HepG2 (cell line): ENCODE results near the gene OR8B4. TPM values are rescaled to one million over a fixed set of nuclear protein-coding genes. Genes with fewer than 3 reads are reported as not detected.

Source experiments
- ATAC-seq: fragments of 200-7000 bp; cut with Tn5 transposase; 3 replicates; pipeline ENCODE4 v1.9.1; 2020; ENCODE audit warnings: mild to moderate bottlenecking, moderate library complexity
- BruUV-seq: library from RNA; stranded (reverse); fragments of 400-500 nt; replicated peaks from 2 replicates; lab custom pipeline; 2021; lab: Mats Ljungman, UMichigan
- CTCF ChIA-PET: fragments of 300-600 bp; formaldehyde crosslinking; extraction: SDS; loops from one replicate; lab custom pipeline; 2021; ENCODE audit warnings: low total read pairs, inconsistent platforms, low intra/inter-chr PET ratio; lab: Yijun Ruan, JAX
- POLR2A ChIA-PET: fragments of 350-600 bp; sonication (Branson Sonifier 250); formaldehyde crosslinking; loops from one replicate; lab custom pipeline; 2020; ENCODE audit warnings: antibody characterized with exemption, inconsistent platforms; lab: Yijun Ruan, JAX
- DNase-seq: peaks from one replicate; pipeline ENCODE4 v3.0.0-alpha.2; 2015; ENCODE audit warnings: low spot score
- FAIRE-seq: peaks from 3 replicates; lab custom pipeline; 2011; peaks lifted over from hg19 to GRCh38; lab: Jason Lieb, UNC
- H2AFZ ChIP-seq: one replicate; pipeline ENCODE4 v1.6.1; 2011; ENCODE audit warnings: low read length, inconsistent platforms
- H3K27ac ChIP-seq: fragments of 300-600 bp; 3 replicates; pipeline ENCODE4 v1.8.0; 2011; ENCODE audit warnings: mixed run types, mild to moderate bottlenecking, mixed read lengths, low read length, inconsistent platforms; ENCODE audit not compliant: insufficient read depth; ENCODE audit errors: extremely low read length
- H3K27me3 ChIP-seq, 2 experiments: fragments of 200-600 bp in 1 of 2; 2 replicates in 1 of 2; 3 replicates in 1 of 2; pipeline versions ENCODE4 v1.6.0 to v1.8.0; 2011; ENCODE audit warnings: low read length in 2 of 2, mild to moderate bottlenecking in 2 of 2, moderate library complexity in 2 of 2, inconsistent platforms in 1 of 2; ENCODE audit not compliant: insufficient read depth in 2 of 2, control insufficient read depth in 1 of 2
- H3K36me3 ChIP-seq, 2 experiments: fragments of 200-600 bp in 1 of 2; replicated peaks in 1 of 2; 2 replicates in 1 of 2; 3 replicates in 1 of 2; pipeline versions ENCODE4 v1.5.1 to v1.8.0; 2011; ENCODE audit warnings: low read length in 2 of 2, inconsistent platforms in 1 of 2; ENCODE audit not compliant: insufficient read depth in 2 of 2, control insufficient read depth in 1 of 2
- H3K4me1 ChIP-seq: 2 replicates; pipeline ENCODE4 v1.5.1; 2012; ENCODE audit warnings: low read length, inconsistent platforms; ENCODE audit not compliant: insufficient read depth
- H3K4me2 ChIP-seq: 2 replicates; pipeline ENCODE4 v1.6.0; 2011; ENCODE audit warnings: low read depth, low read length, inconsistent platforms
- H3K4me3 ChIP-seq, 3 experiments: fragments of 200-600 bp in 1 of 3; sonication (generic), shearing (Covaris generic) in 1 of 3; replicated peaks in 1 of 3; 2 replicates each; pipeline ENCODE4 v1.5.1; 2011 to 2016; ENCODE audit warnings: low read length in 3 of 3, inconsistent platforms in 2 of 3, low read depth in 2 of 3, mild to moderate bottlenecking in 2 of 3, control low read depth in 1 of 3, mixed read lengths in 1 of 3; ENCODE audit not compliant: insufficient read depth in 1 of 3
- H3K79me2 ChIP-seq: one replicate; pipeline ENCODE4 v1.6.1; 2011; ENCODE audit warnings: low read length, inconsistent platforms; ENCODE audit not compliant: insufficient read depth
- H3K9ac ChIP-seq: 2 replicates; pipeline ENCODE4 v1.6.0; 2011; ENCODE audit warnings: mild to moderate bottlenecking, low read depth, low read length, inconsistent platforms; ENCODE audit not compliant: insufficient read depth
- H3K9me3 ChIP-seq: 2 replicates; pipeline ENCODE4 v1.5.1; 2012; ENCODE audit warnings: mild to moderate bottlenecking, low read length
- H4K20me1 ChIP-seq: 2 replicates; pipeline ENCODE4 v1.6.0; 2011; ENCODE audit warnings: inconsistent platforms, mild to moderate bottlenecking, low read length, moderate library complexity; ENCODE audit not compliant: insufficient read depth
- CAMTA2 ChIP-seq: sonication (generic); formaldehyde crosslinking; IDR thresholded peaks from 2 replicates; pipeline ENCODE4 v1.4.0; 2020; ENCODE audit warnings: mild to moderate bottlenecking, missing genetic modification reagents, borderline replicate concordance
- CHD2 ChIP-seq: IDR thresholded peaks from 2 replicates; pipeline ENCODE4 v1.6.1; 2011; ENCODE audit warnings: low read depth, low read length, improper control_type of control experiment
- CREM ChIP-seq, 2 experiments: sonication (generic) in 1 of 2; formaldehyde crosslinking in 1 of 2; IDR thresholded peaks; 2 replicates each; pipeline versions ENCODE4 v1.4.0 to v1.6.1; 2016 to 2020; ENCODE audit warnings: antibody characterized with exemption in 1 of 2, mild to moderate bottlenecking in 1 of 2, missing genetic modification reagents in 1 of 2
- GFI1 ChIP-seq: sonication (generic); formaldehyde crosslinking; IDR thresholded peaks from 2 replicates; pipeline ENCODE4 v1.5.0; 2020; ENCODE audit warnings: missing genetic modification reagents, mild to moderate bottlenecking, borderline replicate concordance
- HOXA3 ChIP-seq: sonication (generic); formaldehyde crosslinking; IDR thresholded peaks from 2 replicates; pipeline ENCODE4 v1.5.0; 2020; ENCODE audit warnings: missing genetic modification reagents
- KLF9 ChIP-seq: IDR thresholded peaks from 2 replicates; pipeline ENCODE4 v1.6.1; 2016; ENCODE audit warnings: low read depth
- MED1 ChIP-seq: sonication (generic); formaldehyde crosslinking; IDR thresholded peaks from 2 replicates; pipeline ENCODE4 v1.4.0; 2020; ENCODE audit warnings: missing genetic modification reagents
- MYNN ChIP-seq: sonication (generic); formaldehyde crosslinking; IDR thresholded peaks from 2 replicates; pipeline ENCODE4 v1.4.0; 2020; ENCODE audit warnings: mild to moderate bottlenecking, low read depth, missing genetic modification reagents
- RFXANK ChIP-seq: IDR thresholded peaks from 2 replicates; pipeline ENCODE4 v1.6.1; 2016
- TBX2 ChIP-seq: sonication (generic); formaldehyde crosslinking; IDR thresholded peaks from 2 replicates; pipeline ENCODE4 v1.5.0; 2020; ENCODE audit warnings: missing genetic modification reagents, mild to moderate bottlenecking, borderline replicate concordance
- TEAD3 ChIP-seq: optimal IDR thresholded peaks from 2 replicates; pipeline ENCODE3; 2016; ENCODE audit warnings: borderline replicate concordance
- ZBTB7A ChIP-seq: sonication (generic); formaldehyde crosslinking; IDR thresholded peaks from 2 replicates; pipeline ENCODE4 v1.8.0; 2022; ENCODE audit warnings: mild to moderate bottlenecking, missing genetic modification reagents
- ZC3H13 ChIP-seq: sonication (generic); formaldehyde crosslinking; IDR thresholded peaks from 2 replicates; pipeline ENCODE4 v1.8.1; 2023; ENCODE audit warnings: mild to moderate bottlenecking, missing genetic modification reagents, moderate library complexity
- ZNF17 ChIP-seq: sonication (generic); formaldehyde crosslinking; IDR thresholded peaks from 2 replicates; pipeline ENCODE4 v1.5.0; 2020; ENCODE audit warnings: mild to moderate bottlenecking, missing genetic modification reagents
- ZNF468 ChIP-seq: sonication (generic); formaldehyde crosslinking; IDR thresholded peaks from 2 replicates; pipeline ENCODE4 v1.8.0; 2022; ENCODE audit warnings: mild to moderate bottlenecking, moderate library complexity, missing genetic modification reagents
- ZNF546 ChIP-seq: sonication (generic); formaldehyde crosslinking; conservative IDR thresholded peaks from 2 replicates; pipeline ENCODE4 v1.8.1; 2023; ENCODE audit warnings: mild to moderate bottlenecking, missing genetic modification reagents
- ZNF740 ChIP-seq: sonication (generic); formaldehyde crosslinking; IDR thresholded peaks from 2 replicates; pipeline ENCODE4 v1.4.0; 2020; ENCODE audit warnings: missing genetic modification reagents
- ZNF792 ChIP-seq: IDR thresholded peaks from 2 replicates; pipeline ENCODE4 v1.6.1; 2016
- WGBS: methylation state at CpG from one replicate; pipeline ENCODE4 v1.1.6; 2017; ENCODE audit warnings: low lambda C conversion rate; 5-methylcytosine and 5-hydroxymethylcytosine counted together
- in situ Hi-C: cut with HindIII; loops from 2 replicates; pipeline ENCODE4 v1.10.0; 2017; ENCODE audit warnings: low pct_unique_long_range_greater_than_20kb; ENCODE audit not compliant: extremely low pct_ligation_motif_present
- intact Hi-C: fragments of 100-400 bp; cut with micrococcal nuclease; formaldehyde crosslinking; loops from one replicate; pipeline ENCODE4 v1.10.0; 2022; ENCODE audit not compliant: unreplicated experiment
- polyA plus RNA-seq, 8 experiments: library from polyadenylated mRNA; depleted of rRNA in 3 of 8; stranded (reverse) in 7 of 8; unstranded in 1 of 8; fragments of >200 nt; fragmentation: Illumina TruSeq in 4 of 8; extraction: Trizol in 4 of 8; gene quantifications; 2 replicates each; pipeline versions ENCODE4 v1.2.1 to v1.2.3, GENCODE V29; 2011 to 2016; ENCODE audit warnings: low read depth in 4 of 8, missing spikeins in 1 of 8, mixed read lengths in 1 of 8; ENCODE audit not compliant: insufficient read depth in 1 of 8
- total RNA-seq, 5 experiments: library from RNA; depleted of rRNA; stranded (reverse); fragments of >200 nt; fragmentation: Illumina TruSeq; extraction: Trizol; gene quantifications; 2 replicates each; pipeline ENCODE4 v1.2.3, GENCODE V29; 2016; ENCODE audit warnings: low read depth in 1 of 5
- TF ChIP-seq, protein P1 (sequence below): sonication (generic); formaldehyde crosslinking; IDR thresholded peaks from one replicate; pipeline ENCODE4 v1.5.1; 2020; ENCODE audit warnings: mild to moderate bottlenecking, missing genetic modification reagents; ENCODE audit errors: not compliant biosample characterization

OR8B4 gene
- total and polyA plus RNA-seq, 2 of the 13 experiments (the other 11 are each of a cell fraction or from before 2014, with no cell fraction given), result not detected

DNA sequence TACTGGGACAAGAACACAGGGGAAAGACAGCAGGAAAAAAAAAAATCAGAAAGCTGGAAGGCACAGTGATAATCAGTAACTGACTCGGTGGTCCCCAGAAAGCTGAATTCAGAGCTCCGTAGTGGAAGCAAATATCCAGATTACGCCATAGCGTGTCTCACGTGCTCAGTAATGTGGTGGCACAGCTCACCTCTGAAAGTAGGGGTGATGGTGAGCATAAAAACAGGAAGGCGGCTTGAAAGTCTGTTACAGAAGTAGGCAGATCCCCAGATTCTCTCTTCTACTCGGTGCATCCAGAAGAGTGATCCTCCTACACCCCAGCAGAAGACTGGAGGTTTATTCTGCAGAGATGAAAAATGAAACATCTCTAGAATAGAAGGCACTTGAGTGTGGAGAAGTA, 14.8 kb downstream of the OR8B4 start (continued):
- TF ChIP-seq CAMTA2 (CRISPR knock-in tag) (no peak), TEAD3 (CRISPR knock-in tag) (no peak), MED1 (CRISPR knock-in tag) (no peak), CREM (IDR thresholded peaks at IDR 0.05) (no peak), CREM (CRISPR knock-in tag; IDR thresholded peaks at IDR 0.05) (no peak), MYNN (no peak), RFXANK (CRISPR knock-in tag) (no peak)

DNA sequence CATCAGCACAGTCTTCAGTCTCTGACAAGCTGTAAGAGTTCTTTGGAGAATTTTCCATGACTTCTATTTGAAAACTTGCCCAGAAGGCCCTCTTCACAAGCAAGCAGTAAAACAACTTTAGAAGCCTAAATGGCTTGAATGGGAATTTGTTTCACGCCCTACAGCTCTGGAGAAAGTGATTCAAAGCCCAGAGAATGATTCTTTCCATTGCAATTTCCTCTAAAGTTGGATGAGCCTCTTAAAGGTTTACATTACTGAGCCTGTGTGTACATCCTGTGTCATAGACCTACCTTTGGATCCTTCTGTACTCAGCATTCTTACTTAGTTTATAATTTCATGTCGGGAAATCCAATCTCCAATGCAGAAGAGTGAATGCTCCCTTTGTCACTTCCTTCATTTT, 19.1 kb downstream of the OR8B4 start:
- no peaks in the 10 kb centered on the region for H3K9me3 ChIP-seq
- no peak for FAIRE-seq
- no peak for DNase-seq
- CTCF ChIA-PET, result no interaction called here
- 0% methylated on average over 2 of the region's 2 CpGs for WGBS
- no peak for ATAC-seq
- H3K4me3 ChIP-seq, result no peak overlapping the region
- intact Hi-C loops (no loop called here), in situ Hi-C loops (loop anchor here (10.0 kb wide), 1 partner anchor 459 kb away; the partner anchor contains the start of gene ROBO3)
- H3K79me2 ChIP-seq, result no peaks in the 10 kb centered on the region
- H3K36me3 ChIP-seq, result no peaks in the 10 kb centered on the region
- no peak overlapping the region for H3K4me2 ChIP-seq
- no peaks in the 10 kb centered on the region for H3K4me1 ChIP-seq
- POLR2A ChIA-PET, result no interaction called here
- BruUV-seq, result no TSS peak
- no peak overlapping the region for H3K9ac ChIP-seq
- no peaks in the 10 kb centered on the region for H3K27me3 ChIP-seq
- no peaks in the 10 kb centered on the region for H4K20me1 ChIP-seq
- H2AFZ ChIP-seq, result no peak overlapping the region
- no peak overlapping the region for H3K27ac ChIP-seq
- TF ChIP-seq HOXA3 (CRISPR knock-in tag) (no peak), ZNF792 (CRISPR knock-in tag) (no peak), ZNF740 (CRISPR knock-in tag) (no peak), TBX2 (CRISPR knock-in tag) (no peak), ZNF17 (no peak), KLF9 (CRISPR knock-in tag) (no peak), ZBTB7A (no peak), CHD2 (no peak), GFI1 (no peak), ZNF546 (CRISPR knock-in tag) (no peak), ZNF468 (CRISPR knock-in tag) (no peak), ZC3H13 (CRISPR knock-in tag) (no peak)
- TF ChIP-seq, protein P1, sequence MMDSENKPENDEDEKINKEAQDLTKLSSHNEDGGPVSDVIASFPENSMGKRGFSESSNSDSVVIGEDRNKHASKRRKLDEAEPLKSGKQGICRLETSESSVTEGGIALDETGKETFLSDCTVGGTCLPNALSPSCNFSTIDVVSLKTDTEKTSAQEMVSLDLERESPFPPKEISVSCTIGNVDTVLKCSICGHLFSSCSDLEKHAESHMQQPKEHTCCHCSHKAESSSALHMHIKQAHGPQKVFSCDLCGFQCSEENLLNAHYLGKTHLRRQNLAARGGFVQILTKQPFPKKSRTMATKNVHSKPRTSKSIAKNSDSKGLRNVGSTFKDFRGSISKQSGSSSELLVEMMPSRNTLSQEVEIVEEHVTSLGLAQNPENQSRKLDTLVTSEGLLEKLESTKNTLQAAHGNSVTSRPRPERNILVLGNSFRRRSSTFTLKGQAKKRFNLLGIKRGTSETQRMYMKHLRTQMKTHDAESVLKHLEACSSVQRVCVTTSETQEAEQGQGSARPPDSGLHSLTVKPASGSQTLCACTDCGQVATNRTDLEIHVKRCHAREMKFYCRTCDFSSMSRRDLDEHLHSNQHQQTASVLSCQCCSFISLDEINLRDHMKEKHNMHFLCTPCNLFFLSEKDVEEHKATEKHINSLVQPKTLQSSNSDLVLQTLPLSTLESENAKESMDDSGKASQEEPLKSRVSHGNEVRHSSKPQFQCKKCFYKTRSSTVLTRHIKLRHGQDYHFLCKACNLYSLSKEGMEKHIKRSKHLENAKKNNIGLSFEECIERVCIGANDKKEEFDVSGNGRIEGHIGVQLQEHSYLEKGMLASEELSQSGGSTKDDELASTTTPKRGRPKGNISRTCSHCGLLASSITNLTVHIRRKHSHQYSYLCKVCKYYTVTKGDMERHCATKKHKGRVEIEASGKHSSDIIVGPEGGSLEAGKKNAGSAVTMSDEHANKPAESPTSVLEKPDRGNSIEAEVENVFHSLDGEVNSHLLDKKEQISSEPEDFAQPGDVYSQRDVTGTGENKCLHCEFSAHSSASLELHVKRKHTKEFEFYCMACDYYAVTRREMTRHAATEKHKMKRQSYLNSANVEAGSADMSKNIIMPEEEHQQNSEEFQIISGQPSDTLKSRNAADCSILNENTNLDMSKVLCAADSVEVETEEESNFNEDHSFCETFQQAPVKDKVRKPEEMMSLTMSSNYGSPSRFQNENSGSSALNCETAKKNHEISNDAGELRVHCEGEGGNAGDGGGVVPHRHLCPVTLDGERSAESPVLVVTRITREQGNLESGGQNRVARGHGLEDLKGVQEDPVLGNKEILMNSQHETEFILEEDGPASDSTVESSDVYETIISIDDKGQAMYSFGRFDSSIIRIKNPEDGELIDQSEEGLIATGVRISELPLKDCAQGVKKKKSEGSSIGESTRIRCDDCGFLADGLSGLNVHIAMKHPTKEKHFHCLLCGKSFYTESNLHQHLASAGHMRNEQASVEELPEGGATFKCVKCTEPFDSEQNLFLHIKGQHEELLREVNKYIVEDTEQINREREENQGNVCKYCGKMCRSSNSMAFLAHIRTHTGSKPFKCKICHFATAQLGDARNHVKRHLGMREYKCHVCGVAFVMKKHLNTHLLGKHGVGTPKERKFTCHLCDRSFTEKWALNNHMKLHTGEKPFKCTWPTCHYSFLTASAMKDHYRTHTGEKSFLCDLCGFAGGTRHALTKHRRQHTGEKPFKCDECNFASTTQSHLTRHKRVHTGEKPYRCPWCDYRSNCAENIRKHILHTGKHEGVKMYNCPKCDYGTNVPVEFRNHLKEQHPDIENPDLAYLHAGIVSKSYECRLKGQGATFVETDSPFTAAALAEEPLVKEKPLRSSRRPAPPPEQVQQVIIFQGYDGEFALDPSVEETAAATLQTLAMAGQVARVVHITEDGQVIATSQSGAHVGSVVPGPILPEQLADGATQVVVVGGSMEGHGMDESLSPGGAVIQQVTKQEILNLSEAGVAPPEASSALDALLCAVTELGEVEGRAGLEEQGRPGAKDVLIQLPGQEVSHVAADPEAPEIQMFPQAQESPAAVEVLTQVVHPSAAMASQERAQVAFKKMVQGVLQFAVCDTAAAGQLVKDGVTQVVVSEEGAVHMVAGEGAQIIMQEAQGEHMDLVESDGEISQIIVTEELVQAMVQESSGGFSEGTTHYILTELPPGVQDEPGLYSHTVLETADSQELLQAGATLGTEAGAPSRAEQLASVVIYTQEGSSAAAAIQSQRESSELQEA, result no peak
